HG03060 (cell line): ENCODE data around the gene FHAD1.
"Not testable (repeated sequence)": the region's sequence is repeated elsewhere in the genome, so short reads cannot be mapped to it uniquely, and the experiment has no call there.

Experiments used
- ATAC-seq: cut with Tn5 transposase; IDR thresholded peaks from one replicate; pipeline ENCODE4 v1.9.1; 2021; ENCODE audit warnings: low read depth, moderate number of reproducible peaks; ENCODE audit not compliant: unreplicated experiment

Gene FHAD1

GRCh38 chr1:15428252-15428651 is 181.2 kb downstream of the FHAD1 start:
- ATAC-seq = not testable (repeated sequence)

DNA sequence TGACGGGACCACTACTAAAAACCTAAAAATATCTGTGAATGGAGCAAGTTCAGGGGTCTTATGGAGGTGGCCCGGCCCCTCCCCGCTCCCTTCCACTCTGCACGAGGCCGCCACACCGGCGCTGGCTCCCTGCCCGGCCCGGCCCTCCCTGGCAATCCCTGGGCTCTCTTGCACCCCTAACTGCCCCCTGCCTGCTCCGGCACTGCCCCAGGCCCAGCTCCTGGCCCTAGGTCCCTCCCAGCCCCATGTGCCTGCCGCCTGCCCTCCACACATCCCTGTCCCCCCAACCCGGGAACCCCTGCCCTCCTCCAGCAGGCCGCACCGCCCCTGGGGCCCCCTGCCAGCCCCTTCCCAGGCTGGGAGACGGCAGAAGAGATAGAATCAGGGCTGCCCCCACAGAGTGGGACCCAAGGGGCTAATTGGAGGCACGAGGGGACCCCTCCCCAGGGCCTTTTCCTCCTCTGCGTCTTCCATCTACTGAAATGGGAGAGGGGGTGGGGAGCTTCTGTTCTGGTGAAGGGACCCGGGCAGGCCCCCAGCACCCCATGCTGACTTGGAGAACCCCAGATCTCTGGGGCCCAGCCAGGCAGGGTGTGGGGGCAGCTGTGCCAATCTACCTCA is 181.9 kb downstream of the FHAD1 start:
- ATAC-seq = no peak

GRCh38 chr1:15429701-15430149 is 182.7 kb downstream of the FHAD1 start:
- ATAC-seq = no peak

DNA sequence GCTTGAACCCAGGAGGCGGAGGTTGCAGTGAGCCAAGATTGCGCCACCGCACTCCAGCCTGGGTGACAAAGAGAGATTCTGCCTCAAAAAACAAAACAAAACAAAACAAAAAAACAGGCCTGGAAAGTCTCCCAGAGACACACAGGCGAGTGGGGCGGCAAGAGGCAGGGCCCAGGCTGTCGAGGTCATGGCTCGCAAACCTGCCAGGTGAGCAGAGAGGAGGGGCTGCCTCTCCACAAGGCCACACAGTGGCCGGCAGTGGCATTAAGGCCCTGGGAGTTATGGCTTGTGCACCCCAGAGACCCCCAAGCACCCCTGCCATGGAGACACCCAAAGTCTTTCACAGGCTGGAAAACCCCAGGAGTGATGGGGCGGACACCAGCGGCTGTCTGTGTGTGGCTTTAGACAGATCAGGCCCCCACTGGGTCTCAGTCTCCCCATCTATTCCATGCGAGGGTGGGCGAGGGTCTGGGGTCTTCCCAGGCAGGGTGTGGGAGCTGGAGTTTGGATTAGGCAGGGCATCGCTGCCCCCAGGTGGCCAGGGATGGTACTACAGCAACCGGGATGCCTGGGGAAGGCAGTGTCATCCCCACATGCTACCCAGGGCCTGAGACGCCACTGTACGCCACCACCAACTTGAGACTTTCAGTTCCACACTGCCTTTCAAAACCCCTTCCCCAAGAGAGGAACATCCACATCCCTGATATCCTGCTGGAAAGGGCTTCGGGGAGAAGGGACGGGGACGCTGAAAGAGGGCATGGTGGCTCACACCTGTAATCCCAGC is 184.0 kb downstream of the FHAD1 start:
- ATAC-seq = no peak

DNA sequence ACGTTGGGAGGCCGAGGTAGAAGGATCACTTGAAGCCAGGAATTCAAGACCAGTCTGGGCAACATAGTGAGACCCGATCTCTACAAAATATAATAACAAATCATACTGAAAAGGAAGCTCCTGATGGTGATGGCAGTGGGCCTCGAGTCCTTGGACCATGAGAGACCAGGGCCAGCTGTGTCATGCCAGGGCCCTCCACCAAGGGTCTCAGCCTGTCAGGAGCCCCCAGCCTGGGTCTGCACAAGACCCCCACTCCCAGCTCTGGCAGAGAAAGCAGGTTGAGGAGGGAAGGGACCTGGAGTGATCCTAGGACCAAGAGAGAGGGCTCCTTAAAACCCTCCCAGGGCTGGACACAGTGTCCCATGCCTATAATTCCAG is 184.5 kb downstream of the FHAD1 start:
- no peak for ATAC-seq

GRCh38 chr1:15432324-15432723 is 185.3 kb downstream of the FHAD1 start:
- ATAC-seq = no peak

DNA sequence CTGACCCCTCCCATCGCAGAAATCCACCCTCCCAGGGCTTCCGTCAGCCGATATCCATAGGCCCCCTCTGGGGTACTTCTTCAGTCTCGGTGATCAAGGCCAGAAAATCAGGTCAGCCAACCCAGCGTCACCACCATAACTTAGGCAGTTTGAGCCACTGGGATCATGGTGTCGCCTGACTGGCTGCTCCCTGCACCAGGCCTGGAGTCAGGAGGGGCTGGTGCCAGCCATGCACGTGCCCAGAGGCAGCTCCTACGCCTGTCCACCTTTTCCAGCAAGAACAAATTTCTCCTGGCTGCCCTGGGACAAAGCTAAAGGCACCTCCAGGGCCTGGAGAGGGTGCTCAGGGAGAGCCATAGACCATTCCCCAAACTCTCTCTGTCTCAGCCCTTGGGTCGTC is 186.4 kb downstream of the FHAD1 start:
- ATAC-seq = no peak

DNA sequence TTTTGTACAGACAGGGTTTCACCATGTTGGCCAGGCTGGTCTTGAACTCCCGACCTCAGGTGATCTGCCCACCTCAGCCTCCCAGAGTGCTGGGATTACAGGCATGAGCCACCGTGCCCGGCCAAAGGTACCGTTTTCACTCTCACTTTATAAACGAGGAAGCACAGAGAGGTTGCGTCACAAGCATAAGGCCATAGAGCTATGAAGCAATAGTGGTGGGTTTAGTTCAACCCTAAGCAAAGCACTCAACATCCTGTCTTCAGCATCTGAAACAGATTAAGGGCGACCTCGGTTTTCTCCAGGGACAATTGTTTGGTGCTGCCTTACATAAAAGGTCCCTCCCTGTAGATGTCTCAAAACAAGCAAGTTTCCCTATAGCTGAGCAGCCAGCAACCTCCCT is 187.7 kb downstream of the FHAD1 start:
- ATAC-seq = not testable (repeated sequence)

DNA sequence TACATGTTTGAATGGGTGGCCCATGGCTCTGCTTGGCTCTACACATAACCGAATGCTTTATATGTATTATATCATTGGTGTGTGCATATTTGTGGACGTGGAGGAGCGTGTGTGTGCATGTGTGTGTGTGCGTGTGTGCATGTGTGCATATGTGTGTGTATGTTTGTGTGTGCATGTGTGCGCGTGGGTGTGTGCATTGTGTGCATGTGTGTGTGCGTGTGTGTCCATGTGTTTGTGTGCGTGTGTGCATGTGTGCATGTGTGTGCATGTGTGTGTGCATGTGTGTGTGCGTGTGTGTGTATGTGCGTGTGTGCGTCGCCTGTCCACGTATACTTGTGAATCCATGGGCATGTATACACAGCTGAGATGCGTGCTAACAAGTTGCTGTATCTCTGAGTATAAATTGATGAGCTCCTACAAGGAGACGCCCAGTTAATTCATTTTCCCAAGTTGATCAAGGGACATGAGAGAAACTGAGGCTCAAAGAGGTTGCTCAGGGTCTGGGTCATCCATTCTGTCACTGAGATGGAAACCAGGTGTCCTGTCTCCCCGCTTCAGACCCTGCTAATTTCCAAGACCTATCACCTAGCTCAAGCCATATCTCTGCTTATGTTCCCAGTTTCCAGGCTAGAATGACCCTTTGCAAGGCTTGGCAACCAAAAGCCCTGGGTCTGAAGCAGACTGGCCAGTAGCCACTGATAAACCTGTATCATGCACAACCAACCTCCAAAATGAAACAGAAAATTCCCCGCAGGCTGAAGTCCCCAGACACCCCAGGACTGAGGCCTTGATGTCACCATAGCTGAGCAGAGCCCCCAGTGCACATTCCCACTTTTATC is 188.4 kb downstream of the FHAD1 start:
- ATAC-seq = no peak

- ATAC-seq = no peak
Measured at GRCh38 chr1:15436881-15437442, 189.9 kb downstream of the FHAD1 start.

- no peak for ATAC-seq
Measured at GRCh38 chr1:15439325-15439724, 192.3 kb downstream of the FHAD1 start.

DNA sequence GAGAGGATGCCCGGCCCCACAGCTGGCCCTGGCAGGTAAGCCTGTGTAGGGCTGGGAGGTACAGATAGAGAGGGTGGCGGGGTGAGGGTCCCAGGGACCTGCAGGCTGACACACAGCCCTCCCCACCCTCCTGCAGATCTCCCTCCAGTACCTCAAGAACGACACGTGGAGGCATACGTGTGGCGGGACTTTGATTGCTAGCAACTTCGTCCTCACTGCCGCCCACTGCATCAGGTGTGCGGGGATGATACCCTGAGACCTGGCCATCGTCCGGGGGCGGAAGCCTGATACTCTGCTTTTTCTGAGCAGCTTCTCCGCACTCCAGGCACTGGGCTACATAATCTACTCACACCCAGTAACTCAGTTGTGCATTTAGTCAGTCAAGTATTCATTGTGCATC is 193.3 kb downstream of the FHAD1 start:
- ATAC-seq = no peak

DNA sequence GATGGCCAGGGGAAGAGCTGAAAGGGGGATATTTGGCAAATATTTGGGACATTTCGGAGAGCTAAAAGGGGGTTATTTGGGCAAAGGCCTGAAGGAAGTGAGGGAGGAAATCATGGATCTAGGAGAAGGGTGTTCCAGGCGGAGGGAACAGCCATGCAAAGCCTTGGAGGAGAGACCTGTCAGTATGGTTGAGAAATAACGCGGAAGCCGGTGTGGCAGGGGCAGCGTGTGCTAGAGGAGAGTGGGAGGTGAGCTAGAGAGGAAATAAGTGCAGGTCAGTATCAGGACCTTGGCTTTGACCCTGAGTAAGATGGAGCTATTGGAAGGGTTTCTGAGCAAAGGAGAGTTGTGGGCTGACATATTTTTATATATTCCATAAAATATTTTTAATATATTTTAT is 194.2 kb downstream of the FHAD1 start:
- no peak for ATAC-seq

DNA sequence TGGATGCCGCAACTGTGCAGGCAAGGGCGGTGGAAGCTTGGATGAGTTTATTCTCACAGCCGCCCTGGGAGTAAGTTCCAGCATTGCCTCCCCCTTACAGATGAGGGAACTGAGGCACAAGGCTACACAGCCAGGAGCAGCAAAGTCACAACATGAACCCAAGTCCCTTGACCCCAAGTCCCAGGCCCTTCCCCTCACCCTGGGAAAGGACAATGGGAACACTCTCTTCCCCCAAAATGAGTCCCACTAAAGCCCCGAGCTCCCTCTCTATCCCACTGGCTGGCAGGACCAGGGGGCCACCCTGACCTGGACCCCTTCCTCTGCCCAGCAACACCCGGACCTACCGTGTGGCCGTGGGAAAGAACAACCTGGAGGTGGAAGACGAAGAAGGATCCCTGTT is 195.1 kb downstream of the FHAD1 start:
- ATAC-seq = no peak

DNA sequence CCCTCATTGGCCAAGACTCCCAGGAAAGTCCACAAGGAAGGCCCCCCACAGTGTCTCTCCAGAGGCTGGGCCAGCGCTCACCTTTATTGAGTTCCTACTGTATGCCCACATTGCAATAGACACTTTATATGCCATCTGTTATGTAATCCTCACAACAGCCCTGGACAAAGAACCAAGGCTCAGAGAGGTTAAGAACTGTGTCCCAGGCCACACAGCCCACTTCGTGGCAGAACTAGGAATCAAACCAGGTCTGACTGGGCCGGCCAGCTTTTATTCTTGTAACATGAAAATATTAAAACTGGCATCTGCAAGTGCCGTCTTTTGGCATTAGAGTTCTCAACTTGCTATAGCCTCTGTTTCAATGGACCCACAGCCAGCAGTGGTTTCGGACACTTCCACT is 195.7 kb downstream of the FHAD1 start:
- ATAC-seq = no peak

DNA sequence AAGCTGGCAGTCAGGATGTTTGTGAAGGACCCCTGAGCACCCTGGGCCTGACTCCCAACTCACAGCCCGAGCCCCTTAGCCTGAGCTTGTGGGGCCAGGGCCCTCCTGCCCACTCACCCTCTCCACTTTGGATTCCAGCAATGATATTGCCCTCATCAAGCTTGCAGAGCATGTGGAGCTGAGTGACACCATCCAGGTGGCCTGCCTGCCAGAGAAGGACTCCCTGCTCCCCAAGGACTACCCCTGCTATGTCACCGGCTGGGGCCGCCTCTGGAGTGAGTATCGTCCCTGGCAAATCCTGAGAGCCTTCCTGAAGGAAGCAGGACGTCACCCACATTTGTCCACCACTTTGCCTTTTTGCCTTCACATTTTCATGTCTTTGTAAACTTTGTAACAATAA is 196.3 kb downstream of the FHAD1 start:
- no peak for ATAC-seq

GRCh38 chr1:15444468-15445389 is 197.7 kb downstream of the FHAD1 start:
- no peak for ATAC-seq

- no peak for ATAC-seq
Measured at GRCh38 chr1:15445390-15446122, 198.5 kb downstream of the FHAD1 start.

- no peak for ATAC-seq
Measured at GRCh38 chr1:15446212-15446611, 199.2 kb downstream of the FHAD1 start.
